HEK293 (cell line): ENCODE measurements around the gene CRIM1.

Experiments used
- TCF7L2 ChIP-seq: IDR thresholded peaks from 2 replicates; pipeline ENCODE4 v1.6.1; 2011; ENCODE audit warnings: low read depth, mild to moderate bottlenecking, inconsistent platforms, low read length, moderate library complexity, borderline replicate concordance
- TF ChIP-seq, protein P1 (sequence below): fragments of 450-650 bp; formaldehyde crosslinking; IDR thresholded peaks from 2 replicates; pipeline ENCODE4 v1.5.1; 2016; ENCODE audit warnings: missing biosample characterization, missing genetic modification characterization

GRCh38 chr2:36379710-36380448 lies 24.3 kb downstream of the CRIM1 start:
- no peak for TF ChIP-seq TCF7L2
- TF ChIP-seq, protein P1, sequence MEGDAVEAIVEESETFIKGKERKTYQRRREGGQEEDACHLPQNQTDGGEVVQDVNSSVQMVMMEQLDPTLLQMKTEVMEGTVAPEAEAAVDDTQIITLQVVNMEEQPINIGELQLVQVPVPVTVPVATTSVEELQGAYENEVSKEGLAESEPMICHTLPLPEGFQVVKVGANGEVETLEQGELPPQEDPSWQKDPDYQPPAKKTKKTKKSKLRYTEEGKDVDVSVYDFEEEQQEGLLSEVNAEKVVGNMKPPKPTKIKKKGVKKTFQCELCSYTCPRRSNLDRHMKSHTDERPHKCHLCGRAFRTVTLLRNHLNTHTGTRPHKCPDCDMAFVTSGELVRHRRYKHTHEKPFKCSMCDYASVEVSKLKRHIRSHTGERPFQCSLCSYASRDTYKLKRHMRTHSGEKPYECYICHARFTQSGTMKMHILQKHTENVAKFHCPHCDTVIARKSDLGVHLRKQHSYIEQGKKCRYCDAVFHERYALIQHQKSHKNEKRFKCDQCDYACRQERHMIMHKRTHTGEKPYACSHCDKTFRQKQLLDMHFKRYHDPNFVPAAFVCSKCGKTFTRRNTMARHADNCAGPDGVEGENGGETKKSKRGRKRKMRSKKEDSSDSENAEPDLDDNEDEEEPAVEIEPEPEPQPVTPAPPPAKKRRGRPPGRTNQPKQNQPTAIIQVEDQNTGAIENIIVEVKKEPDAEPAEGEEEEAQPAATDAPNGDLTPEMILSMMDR (tag by site-specific recombination), result no peak
